ENCODE results near the gene TSPAN7.
A peak's percentile ranks its signal among the peaks of the same experiment; 100 is the strongest.

Gene TSPAN7

GRCh38 chrX:38675856-38676255, 114.5 kb downstream of the TSPAN7 start:
- no peak for DNase-seq (ENCODE audit: low read depth, low spot score)
- H3K27ac ChIP-seq: no peak overlapping the region

- no peak for DNase-seq (ENCODE audit: low read depth, low spot score)
- H3K27ac ChIP-seq: no peak overlapping the region
These were observed 116.8 kb downstream of the TSPAN7 start for GRCh38 chrX:38678183-38678582.

- DNase-seq (ENCODE audit: low read depth, low spot score): no peak
- no peak overlapping the region for H3K27ac ChIP-seq
These were observed 117.5 kb downstream of the TSPAN7 start for GRCh38 chrX:38678821-38679220.

DNA sequence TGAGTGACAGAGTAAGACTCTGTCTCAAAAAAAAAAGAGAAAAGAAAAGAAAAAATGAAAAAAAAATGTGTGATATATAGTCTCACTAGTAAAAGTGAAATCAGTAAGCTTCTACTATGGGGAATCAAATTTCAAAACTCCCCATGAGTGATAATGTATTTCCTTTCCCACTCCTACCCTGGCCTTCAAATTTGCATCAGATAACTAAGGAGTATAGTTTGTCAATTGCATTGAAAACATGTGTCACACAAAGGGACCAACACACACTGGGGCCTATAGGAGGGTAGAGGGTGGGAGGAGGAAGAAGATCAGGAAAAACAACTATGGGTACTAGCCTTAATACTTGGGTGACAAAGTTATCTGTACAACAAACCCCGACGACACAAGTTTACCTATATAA, 118.4 kb downstream of the TSPAN7 start:
- no peak for DNase-seq (ENCODE audit: low read depth, low spot score)
- no peak overlapping the region for H3K27ac ChIP-seq

GRCh38 chrX:38682095-38682494, 120.8 kb downstream of the TSPAN7 start:
- no peak for DNase-seq (ENCODE audit: low read depth, low spot score)
- H3K27ac ChIP-seq: no peak overlapping the region

DNA sequence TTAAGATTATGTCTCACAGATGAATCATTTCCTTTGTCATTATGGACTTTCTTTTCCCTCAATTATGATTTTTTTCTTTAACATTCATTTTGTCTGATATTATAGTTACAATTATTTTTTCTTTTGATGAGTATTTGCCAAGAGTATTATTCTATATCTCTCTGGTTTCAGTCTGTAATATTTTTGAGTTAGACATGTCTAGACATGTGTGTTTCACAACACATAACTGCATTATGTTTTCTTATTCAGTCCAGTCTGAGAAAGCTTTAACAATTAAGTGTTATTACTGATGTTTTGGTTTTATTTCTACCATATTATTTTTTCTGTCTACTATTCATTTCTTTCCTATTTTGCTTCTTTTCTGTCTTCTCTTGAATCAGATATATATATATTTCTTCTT, 131.6 kb downstream of the TSPAN7 start:
- peak overlapping the region; percentile 69 for H3K27ac ChIP-seq
- DNase-seq (ENCODE audit: low read depth, low spot score): no peak

- no peak for DNase-seq (ENCODE audit: low read depth, low spot score)
These were observed 133.1 kb downstream of the TSPAN7 start for GRCh38 chrX:38694394-38694793.

GRCh38 chrX:38697461-38697860, 136.1 kb downstream of the TSPAN7 start:
- DNase-seq (ENCODE audit: low read depth, low spot score): no peak
- no peak overlapping the region for H3K27ac ChIP-seq

More at GRCh38 chrX:38694394-38694793, 133.1 kb downstream of the TSPAN7 start:
- peak overlapping the region; percentile 69 for H3K27ac ChIP-seq

GRCh38 chrX:38699121-38699520, 137.8 kb downstream of the TSPAN7 start:
- no peak for DNase-seq (ENCODE audit: low read depth, low spot score)
- H3K27ac ChIP-seq: no peak overlapping the region

- H3K27ac ChIP-seq: no peak overlapping the region
- DNase-seq (ENCODE audit: low read depth, low spot score): no peak
These were observed 138.4 kb downstream of the TSPAN7 start for GRCh38 chrX:38699696-38700095.

DNA sequence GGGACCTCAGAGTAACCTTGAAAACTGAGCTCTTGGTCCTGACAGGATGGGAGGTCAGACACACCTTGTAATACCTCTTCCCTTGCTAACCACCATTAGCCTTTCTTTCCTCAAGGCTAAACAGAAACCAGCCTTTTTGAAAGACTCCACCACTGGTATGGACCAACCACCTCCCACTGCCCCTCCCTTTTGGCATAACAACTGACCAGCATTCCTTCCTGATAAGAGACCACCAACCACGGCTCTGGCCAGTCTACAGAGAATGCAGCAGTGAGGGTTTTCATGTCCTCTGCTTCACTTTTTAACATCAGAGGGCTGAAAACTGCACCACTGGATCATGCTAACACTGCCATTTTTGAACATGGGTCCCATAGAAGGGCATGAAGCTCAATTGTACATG, 139.7 kb downstream of the TSPAN7 start:
- no peak overlapping the region for H3K27ac ChIP-seq
- no peak for DNase-seq (ENCODE audit: low read depth, low spot score)

GRCh38 chrX:38704146-38704882, 143.0 kb downstream of the TSPAN7 start:
- DNase-seq (ENCODE audit: low read depth, low spot score): no peak
- no peak overlapping the region for H3K27ac ChIP-seq

GRCh38 chrX:38717871-38718270, 156.5 kb downstream of the TSPAN7 start:
- DNase-seq (ENCODE audit: low read depth, low spot score): no peak
- H3K27ac ChIP-seq: no peak overlapping the region

DNA sequence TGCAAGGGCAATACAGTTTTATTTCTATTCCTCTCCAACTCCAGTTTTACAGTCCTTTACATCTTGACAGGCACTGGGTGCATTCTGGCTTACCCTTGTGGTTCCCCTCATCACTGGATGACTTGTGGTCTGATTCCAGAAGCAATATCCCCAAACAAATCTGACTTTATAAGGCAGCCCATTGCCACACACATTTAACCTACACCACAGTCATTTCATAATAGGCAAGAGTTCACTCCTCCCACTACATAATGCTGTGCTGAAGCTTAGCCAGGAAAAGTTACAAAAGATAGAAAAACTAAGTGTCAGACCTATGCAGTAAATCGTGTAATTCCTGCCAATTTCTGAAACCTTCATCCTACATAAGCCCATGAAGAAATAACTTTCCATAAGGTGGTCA, 157.0 kb downstream of the TSPAN7 start:
- DNase-seq (ENCODE audit: low read depth, low spot score): no peak
- no peak overlapping the region for H3K27ac ChIP-seq

DNA sequence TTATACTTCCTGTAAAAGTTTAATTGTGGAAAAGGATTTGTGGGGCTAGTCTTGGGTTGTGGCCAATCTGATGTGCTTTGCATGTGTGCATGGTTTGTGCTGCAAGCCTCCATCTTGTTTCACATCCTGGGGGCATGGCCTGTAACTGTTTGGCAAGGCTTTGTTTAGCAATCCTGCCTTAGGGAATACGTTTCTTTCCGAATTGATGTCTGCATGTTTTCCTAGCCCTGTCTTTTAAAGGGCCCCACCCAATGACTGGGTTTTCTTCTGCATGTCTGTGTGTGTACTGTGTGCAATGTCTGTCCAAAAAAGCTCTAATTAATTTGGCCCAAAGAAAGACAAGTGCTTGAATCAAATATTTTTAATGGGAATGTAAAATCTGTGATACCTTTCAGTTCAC, 165.3 kb downstream of the TSPAN7 start:
- DNase-seq (ENCODE audit: low read depth, low spot score): no peak
- H3K27ac ChIP-seq: no peak overlapping the region

- H3K27ac ChIP-seq: no peak overlapping the region
- no peak for DNase-seq (ENCODE audit: low read depth, low spot score)
These were observed 166.3 kb downstream of the TSPAN7 start for GRCh38 chrX:38727668-38728067.

- DNase-seq (ENCODE audit: low read depth, low spot score): peak; percentile 6
- no peak overlapping the region for H3K27ac ChIP-seq
These were observed 171.5 kb downstream of the TSPAN7 start for GRCh38 chrX:38732866-38733265.
